SK-N-SH treated with all-trans-retinoic acid at 6 μM for 48 hours (cell line): ENCODE measurements around the gene DNAL1.

Source experiments
- RARB ChIP-seq: fragments of 250-450 bp; sonication (Bioruptor Pico); IDR thresholded peaks from 2 replicates; pipeline ENCODE4 v1.8.0; 2021; ENCODE audit warnings: mild to moderate bottlenecking, moderate library complexity
- ZFP3 ChIP-seq: fragments of 250-450 bp; sonication (Bioruptor Pico); IDR thresholded peaks from 2 replicates; pipeline ENCODE4 v1.5.0; 2020; ENCODE audit warnings: mild to moderate bottlenecking, moderate library complexity
- TF ChIP-seq, protein P1 (sequence below): fragments of 250-450 bp; sonication (Bioruptor Pico); IDR thresholded peaks from 2 replicates; pipeline ENCODE4 v1.8.0; 2020; ENCODE audit warnings: mild to moderate bottlenecking, moderate library complexity, borderline replicate concordance

DNA sequence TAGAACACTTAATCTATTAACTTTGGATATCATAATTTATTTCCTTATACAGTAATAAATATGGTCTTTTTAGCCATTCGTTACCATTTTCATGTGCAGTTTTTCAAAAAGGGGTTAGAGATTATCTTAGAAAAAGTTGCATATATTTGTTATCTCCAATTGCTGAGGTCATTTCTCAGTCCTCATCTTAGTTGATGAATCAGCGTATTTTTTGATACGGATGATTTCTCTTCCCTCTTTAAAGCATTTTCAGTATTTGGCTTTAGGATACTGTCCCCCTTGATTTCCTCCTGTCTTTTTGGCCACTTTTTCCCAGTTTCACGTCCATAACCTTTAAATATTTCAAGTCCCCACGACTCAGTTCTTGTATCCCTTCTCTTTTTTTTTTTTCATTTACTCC lies 21.8 kb downstream of the DNAL1 start:
- TF ChIP-seq RARB (CRISPR knock-in tag): no peak
- no peak for TF ChIP-seq ZFP3 (CRISPR knock-in tag)
- TF ChIP-seq, protein P1, sequence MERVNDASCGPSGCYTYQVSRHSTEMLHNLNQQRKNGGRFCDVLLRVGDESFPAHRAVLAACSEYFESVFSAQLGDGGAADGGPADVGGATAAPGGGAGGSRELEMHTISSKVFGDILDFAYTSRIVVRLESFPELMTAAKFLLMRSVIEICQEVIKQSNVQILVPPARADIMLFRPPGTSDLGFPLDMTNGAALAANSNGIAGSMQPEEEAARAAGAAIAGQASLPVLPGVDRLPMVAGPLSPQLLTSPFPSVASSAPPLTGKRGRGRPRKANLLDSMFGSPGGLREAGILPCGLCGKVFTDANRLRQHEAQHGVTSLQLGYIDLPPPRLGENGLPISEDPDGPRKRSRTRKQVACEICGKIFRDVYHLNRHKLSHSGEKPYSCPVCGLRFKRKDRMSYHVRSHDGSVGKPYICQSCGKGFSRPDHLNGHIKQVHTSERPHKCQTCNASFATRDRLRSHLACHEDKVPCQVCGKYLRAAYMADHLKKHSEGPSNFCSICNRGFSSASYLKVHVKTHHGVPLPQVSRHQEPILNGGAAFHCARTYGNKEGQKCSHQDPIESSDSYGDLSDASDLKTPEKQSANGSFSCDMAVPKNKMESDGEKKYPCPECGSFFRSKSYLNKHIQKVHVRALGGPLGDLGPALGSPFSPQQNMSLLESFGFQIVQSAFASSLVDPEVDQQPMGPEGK: no peak
